HCT116 (cell line): Measurements from ENCODE around the gene CYP46A1. TPM values are rescaled to one million over a fixed set of nuclear protein-coding genes. Genes with fewer than 3 reads are reported as not detected.

ENCODE experiments used
- ATAC-seq: fragments of 200-7000 bp; cut with Tn5 transposase; 2 replicates; pipeline ENCODE4 v1.9.1; 2020; ENCODE audit warnings: mild to moderate bottlenecking, moderate library complexity
- BruUV-seq: library from RNA; stranded (reverse); fragments of 400-500 nt; replicated peaks from 2 replicates; lab custom pipeline; 2021; lab: Mats Ljungman, UMichigan
- CTCF ChIA-PET: fragments of 300-600 bp; sonication (Branson Sonifier 250); formaldehyde crosslinking; loops from one replicate; lab custom pipeline; 2021; ENCODE audit warnings: antibody characterized with exemption; lab: Charles Lee
- POLR2A ChIA-PET: fragments of 300-600, 350-600 bp; sonication (Branson Sonifier 250); formaldehyde crosslinking; loops from one replicate; lab custom pipeline; 2021; ENCODE audit warnings: antibody characterized with exemption; lab: Charles Lee
- RAD21 ChIA-PET, 2 experiments: fragments of 300-600 bp; sonication (Branson Sonifier 250); formaldehyde crosslinking; loops; one replicate each; lab custom pipeline; 2023; ENCODE audit warnings: low total read pairs in 2 of 2; ENCODE audit not compliant: uncharacterized antibody in 2 of 2, unreplicated experiment in 2 of 2, low non-redundant PET in 1 of 2; lab: Charles Lee
- DNase-seq: peaks from one replicate; pipeline ENCODE4 v3.0.0-alpha.2; 2010; ENCODE audit warnings: low read depth, low spot score
- H2AFZ ChIP-seq: fragments of 200-600 bp; shearing (Covaris generic), sonication (generic); 2 replicates; pipeline ENCODE4 v1.6.1; 2017; ENCODE audit warnings: low read depth, mixed run types, mixed read lengths, antibody characterized with exemption, low read length; ENCODE audit not compliant: poor library complexity, severe bottlenecking
- H3K27ac ChIP-seq: 2 replicates; pipeline ENCODE4 v1.5.1; 2012; ENCODE audit warnings: low read depth, low read length
- H3K27me3 ChIP-seq: fragments of 200-600 bp; sonication (generic); 2 replicates; pipeline ENCODE4 v1.6.1; 2016; ENCODE audit warnings: mixed run types, low read length, mixed read lengths; ENCODE audit not compliant: insufficient read depth
- H3K36me3 ChIP-seq, 2 experiments: fragments of 200-500 bp in 1 of 2; fragments of 200-600 bp in 1 of 2; sonication (Bioruptor generic) in 1 of 2; sonication (generic) in 1 of 2; 2 replicates each; pipeline versions ENCODE4 v1.5.1 to v1.6.1; 2014 to 2016; ENCODE audit warnings: low read length in 2 of 2, inconsistent platforms in 1 of 2, mixed read lengths in 1 of 2, mixed run types in 1 of 2; ENCODE audit not compliant: insufficient read depth in 2 of 2, control insufficient read depth in 1 of 2
- H3K4me1 ChIP-seq, 2 experiments: fragments of 200-600 bp in 1 of 2; sonication (generic) in 1 of 2; 2 replicates each; pipeline versions ENCODE4 v1.5.1 to v1.6.1; 2012 to 2017; ENCODE audit warnings: low read length in 2 of 2, inconsistent platforms in 1 of 2, mild to moderate bottlenecking in 1 of 2, mixed read lengths in 1 of 2, mixed run types in 1 of 2, moderate library complexity in 1 of 2; ENCODE audit not compliant: insufficient read depth in 2 of 2, control insufficient read depth in 1 of 2
- H3K4me2 ChIP-seq: fragments of 200-600 bp; sonication (generic); 2 replicates; pipeline ENCODE4 v1.6.1; 2017; ENCODE audit warnings: mixed run types, low read length, mixed read lengths
- H3K4me3 ChIP-seq, 2 experiments: fragments of 200-600 bp in 1 of 2; sonication (generic) in 1 of 2; replicated peaks in 1 of 2; 2 replicates each; pipeline ENCODE4 v1.5.1; 2011 to 2016; ENCODE audit warnings: low read length in 2 of 2, control low read depth in 1 of 2, low read depth in 1 of 2, mild to moderate bottlenecking in 1 of 2, mixed read lengths in 1 of 2, mixed run types in 1 of 2
- H3K79me2 ChIP-seq: fragments of 200-600 bp; sonication (generic); 2 replicates; pipeline ENCODE4 v1.6.1; 2017; ENCODE audit warnings: mild to moderate bottlenecking, mixed run types, low read length, moderate library complexity, mixed read lengths; ENCODE audit not compliant: insufficient read depth
- H3K9ac ChIP-seq: fragments of 200-600 bp; sonication (generic); 2 replicates; pipeline ENCODE4 v1.6.1; 2016; ENCODE audit warnings: low read length, mixed read lengths
- H3K9me2 ChIP-seq: fragments of 200-600 bp; sonication (generic), shearing (Covaris generic); 2 replicates; pipeline ENCODE4 v1.6.1; 2017; ENCODE audit warnings: mixed run types, mild to moderate bottlenecking, moderate library complexity; ENCODE audit not compliant: insufficient read depth
- H3K9me3 ChIP-seq, 2 experiments: fragments of 200-500 bp in 1 of 2; fragments of 200-600 bp in 1 of 2; sonication (Bioruptor generic) in 1 of 2; sonication (generic) in 1 of 2; 2 replicates each; pipeline ENCODE4 v1.6.1; 2014 to 2017; ENCODE audit warnings: low read length in 2 of 2, mixed read lengths in 2 of 2, inconsistent platforms in 1 of 2, low read depth in 1 of 2, mild to moderate bottlenecking in 1 of 2, mixed run types in 1 of 2, moderate library complexity in 1 of 2; ENCODE audit not compliant: control insufficient read depth in 1 of 2, insufficient read depth in 1 of 2
- H4K20me1 ChIP-seq: fragments of 200-600 bp; sonication (generic), shearing (Covaris generic); 2 replicates; pipeline ENCODE4 v1.6.1; 2017; ENCODE audit warnings: mixed run types, mild to moderate bottlenecking, moderate library complexity; ENCODE audit not compliant: insufficient read depth
- ATF3 ChIP-seq: IDR thresholded peaks from 2 replicates; pipeline ENCODE4 v1.6.1; 2012
- CEBPB ChIP-seq: IDR thresholded peaks from 2 replicates; pipeline ENCODE4 v1.6.1; 2012; ENCODE audit warnings: low read depth
- EZH2phosphoT487 ChIP-seq: fragments of 200-600 bp; IDR thresholded peaks from 2 replicates; pipeline ENCODE4 v1.6.1; 2018; ENCODE audit warnings: antibody characterized with exemption, borderline replicate concordance
- FOSL1 ChIP-seq: IDR thresholded peaks from 2 replicates; pipeline ENCODE4 v1.6.1; 2012; ENCODE audit warnings: low read depth
- JUND ChIP-seq: IDR thresholded peaks from 2 replicates; pipeline ENCODE4 v1.6.1; 2012
- POLR2A ChIP-seq: IDR thresholded peaks from 2 replicates; pipeline ENCODE4 v1.7.0; 2011; ENCODE audit warnings: borderline replicate concordance; ENCODE audit not compliant: insufficient read depth, insufficient read length; ENCODE audit errors: extremely low read depth
- POLR2AphosphoS5 ChIP-seq: IDR thresholded peaks from 2 replicates; pipeline ENCODE4 v1.6.1; 2011; ENCODE audit warnings: mild to moderate bottlenecking, low read depth, low read length, moderate library complexity
- SP1 ChIP-seq: IDR thresholded peaks from 2 replicates; pipeline ENCODE4 v1.6.1; 2012; ENCODE audit warnings: low read depth
- TCF7L2 ChIP-seq: IDR thresholded peaks from 2 replicates; pipeline ENCODE4 v1.7.0; 2011; ENCODE audit warnings: borderline replicate concordance, inconsistent platforms; ENCODE audit not compliant: insufficient read depth, insufficient read length; ENCODE audit errors: extremely low read depth
- ZNF274 ChIP-seq: fragments of 200-500 bp; sonication (Bioruptor generic); IDR thresholded peaks from 2 replicates; pipeline ENCODE4 v1.6.1; 2014; ENCODE audit warnings: mild to moderate bottlenecking, low read depth, low read length, inconsistent platforms
- intact Hi-C: fragments of 100-400 bp; cut with micrococcal nuclease; formaldehyde crosslinking; loops from 2 replicates; pipeline ENCODE4 v1.10.0; 2022
- total RNA-seq: library from RNA; stranded (reverse); gene quantifications from one replicate; pipeline ENCODE4 v1.2.1, GENCODE V29; 2021; ENCODE audit not compliant: unreplicated experiment
- TF ChIP-seq, protein P1 (sequence below): IDR thresholded peaks from 2 replicates; pipeline ENCODE4 v1.6.1; 2012

Gene CYP46A1
- total RNA-seq, 1 experiment from 2014 or later = 0.76 TPM

- H3K9me3 ChIP-seq = no peaks in the 10 kb centered on the region
- intact Hi-C loops = no loop called here
- ATAC-seq = no peak
- no TSS peak for BruUV-seq
- no peaks in the 10 kb centered on the region for H3K36me3 ChIP-seq
- ChIA-PET CTCF (no interaction called here), POLR2A (no interaction called here), RAD21 (no interaction called here)
- no peak for DNase-seq
- no peak for TF ChIP-seq JUND
- no peak for TF ChIP-seq POLR2AphosphoS5
- no peak for TF ChIP-seq EZH2phosphoT487
- TF ChIP-seq, protein P1, sequence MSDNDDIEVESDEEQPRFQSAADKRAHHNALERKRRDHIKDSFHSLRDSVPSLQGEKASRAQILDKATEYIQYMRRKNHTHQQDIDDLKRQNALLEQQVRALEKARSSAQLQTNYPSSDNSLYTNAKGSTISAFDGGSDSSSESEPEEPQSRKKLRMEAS = no peak
- TF ChIP-seq ZNF274 = no peak
- no peak for TF ChIP-seq CEBPB
- no peak for TF ChIP-seq SP1
- TF ChIP-seq TCF7L2 = no peak
- TF ChIP-seq POLR2A = no peak
- no peak for TF ChIP-seq FOSL1
- TF ChIP-seq ATF3 = no peak
- H4K20me1 ChIP-seq = no peaks in the 10 kb centered on the region
- no peaks in the 10 kb centered on the region for H3K79me2 ChIP-seq
- no peaks in the 10 kb centered on the region; the same call in 1 of the 2 replicates for H3K27me3 ChIP-seq
- H3K4me2 ChIP-seq = no peak overlapping the region
- no peak overlapping the region for H3K9ac ChIP-seq
- H3K27ac ChIP-seq = no peak overlapping the region
- H2AFZ ChIP-seq = no peak overlapping the region
- H3K4me3 ChIP-seq = no peak overlapping the region
- H3K4me1 ChIP-seq = peaks cover 4 to 10% of the 10 kb centered on the region in 2 experiments; a peak in 1 of 4 replicates
- H3K9me2 ChIP-seq = no peaks in the 10 kb centered on the region
These were observed 5.5 kb downstream of the CYP46A1 start for GRCh38 chr14:99689266-99690236.
